ENCODE results near the gene HAUS1. TPM values are rescaled to one million over a fixed set of nuclear protein-coding genes. Genes with fewer than 3 reads are reported as not detected.

The HAUS1 gene
- total and polyA plus RNA-seq, 2 donors (not counting 3 experiments of a cell fraction or from before 2014, with no cell fraction given) = 29.4 to 57.1 TPM

- DNase-seq (ENCODE audit: low read depth, low spot score) (no peak), FAIRE-seq (no peak)
- Histone ChIP-seq H4K20me1 (replicated peaks; ENCODE audit: control insufficient read depth, extremely low read depth, insufficient read depth, low read length) (no peaks in the 10 kb centered on the region), H2AFZ (ENCODE audit: low read depth, low read length) (no peak overlapping the region), H3K9me3 (replicated peaks; ENCODE audit: control insufficient read depth, insufficient read depth, low read length) (no peaks in the 10 kb centered on the region), H3K9me1 (replicated peaks; ENCODE audit: control insufficient read depth, extremely low read depth, insufficient read depth, low read length) (no peaks in the 10 kb centered on the region), H3K27me3 (ENCODE audit: control insufficient read depth in 2 of 2, insufficient read depth in 2 of 2, low read length in 2 of 2) (peaks cover 0 to 5% of the 10 kb centered on the region in 2 experiments), H3K4me1 (ENCODE audit: control insufficient read depth, extremely low read depth, insufficient read depth, low read length) (no peaks in the 10 kb centered on the region), H3K4me2 (ENCODE audit: insufficient read depth, low read length) (no peak overlapping the region), H3K79me2 (ENCODE audit: control insufficient read depth, insufficient read depth, low read length) (no peaks in the 10 kb centered on the region), H3K9ac (replicated peaks; ENCODE audit: extremely low read depth, insufficient read depth, low read length) (no peak overlapping the region), H3K4me3 (replicated peaks in 1 of 3; ENCODE audit: insufficient read depth in 1 of 3, low read depth in 1 of 3, low read length in 3 of 3) (no peak overlapping the region), H3K27ac (ENCODE audit: insufficient read depth, low read depth, low read length) (no peak overlapping the region), H3K36me3 (ENCODE audit: control insufficient read depth in 2 of 2, extremely low read depth in 1 of 2, insufficient read depth in 2 of 2, low read length in 2 of 2) (no peaks in the 10 kb centered on the region)
- BruUV-seq (replicated peaks) = no TSS peak
- ChIA-PET CTCF (interaction anchor here (1.0 to 1.2 kb wide), 2 partner anchors 8 to 19 kb away, joined by 4 to 5 read pairs; no protein-coding TSS in a partner anchor), POLR2A (no interaction called here)
- dilution Hi-C loops (cut with MboI; ENCODE audit: extremely low pct_ligation_motif_present, low sequenced_read_pairs) = no loop called here
- TF ChIP-seq JUN (IDR thresholded peaks at IDR 0.05; ENCODE audit: borderline replicate concordance, insufficient read depth, insufficient read length, low read depth) (no peak), POLR2A (IDR thresholded peaks at IDR 0.05; ENCODE audit: low read depth, low read length) (no peak), FOS (IDR thresholded peaks at IDR 0.05; ENCODE audit: borderline replicate concordance, insufficient read depth, low read length) (no peak), GATA2 (IDR thresholded peaks at IDR 0.05; ENCODE audit: insufficient read depth, insufficient read length, low read depth, low read length) (no peak), POLR2AphosphoS5 (IDR thresholded peaks at IDR 0.05; ENCODE audit: insufficient read depth, low read depth, low read length) (no peak), MAX (IDR thresholded peaks at IDR 0.05; ENCODE audit: insufficient read depth, insufficient read length) (no peak), EZH2 (IDR thresholded peaks at IDR 0.05; ENCODE audit: borderline replicate concordance, low read depth, low read length, severe bottlenecking) (no peak), MYC (IDR thresholded peaks at IDR 0.05; ENCODE audit: low read depth, low read length) (no peak)
- TF ChIP-seq, protein P1, sequence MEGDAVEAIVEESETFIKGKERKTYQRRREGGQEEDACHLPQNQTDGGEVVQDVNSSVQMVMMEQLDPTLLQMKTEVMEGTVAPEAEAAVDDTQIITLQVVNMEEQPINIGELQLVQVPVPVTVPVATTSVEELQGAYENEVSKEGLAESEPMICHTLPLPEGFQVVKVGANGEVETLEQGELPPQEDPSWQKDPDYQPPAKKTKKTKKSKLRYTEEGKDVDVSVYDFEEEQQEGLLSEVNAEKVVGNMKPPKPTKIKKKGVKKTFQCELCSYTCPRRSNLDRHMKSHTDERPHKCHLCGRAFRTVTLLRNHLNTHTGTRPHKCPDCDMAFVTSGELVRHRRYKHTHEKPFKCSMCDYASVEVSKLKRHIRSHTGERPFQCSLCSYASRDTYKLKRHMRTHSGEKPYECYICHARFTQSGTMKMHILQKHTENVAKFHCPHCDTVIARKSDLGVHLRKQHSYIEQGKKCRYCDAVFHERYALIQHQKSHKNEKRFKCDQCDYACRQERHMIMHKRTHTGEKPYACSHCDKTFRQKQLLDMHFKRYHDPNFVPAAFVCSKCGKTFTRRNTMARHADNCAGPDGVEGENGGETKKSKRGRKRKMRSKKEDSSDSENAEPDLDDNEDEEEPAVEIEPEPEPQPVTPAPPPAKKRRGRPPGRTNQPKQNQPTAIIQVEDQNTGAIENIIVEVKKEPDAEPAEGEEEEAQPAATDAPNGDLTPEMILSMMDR (IDR thresholded peaks at IDR 0.05; ENCODE audit: extremely low read depth in 1 of 2, insufficient read depth in 1 of 2, low read depth in 1 of 2, low read length in 2 of 2) = no peak
- intact Hi-C loops (cut with micrococcal nuclease) = no loop called here
Observed at GRCh38 chr18:46054956-46055837, 49.0 kb upstream of the HAUS1 start.

Measured in endothelial cell of umbilical vein (primary cell).